Measurements from ENCODE around the gene RERE.
"Not testable (repeated sequence)": the region's sequence is repeated elsewhere in the genome, so short reads cannot be mapped to it uniquely, and the experiment has no call there.

The RERE gene

GRCh38 chr1:8460132-8460544 is 357.3 kb downstream of the RERE start:
- no peak for TF ChIP-seq ZNF274 (IDR thresholded peaks at IDR 0.05; ENCODE audit: low read depth, low read length)
- no peak overlapping the region for H3K4me3 ChIP-seq (ENCODE audit: low read length)

GRCh38 chr1:8458607-8459006 is 358.8 kb downstream of the RERE start:
- TF ChIP-seq ZNF274 (IDR thresholded peaks at IDR 0.05; ENCODE audit: low read depth, low read length) = no peak

GRCh38 chr1:8457760-8458381 is 359.6 kb downstream of the RERE start:
- H3K4me3 ChIP-seq (ENCODE audit: low read length) = no peak overlapping the region
- no peak for TF ChIP-seq ZNF274 (IDR thresholded peaks at IDR 0.05; ENCODE audit: low read depth, low read length)

More at GRCh38 chr1:8458607-8459006, 358.8 kb downstream of the RERE start:
- no peak overlapping the region for H3K4me3 ChIP-seq (ENCODE audit: low read length)

GRCh38 chr1:8456991-8457390 is 360.4 kb downstream of the RERE start:
- no peak overlapping the region for H3K4me3 ChIP-seq (ENCODE audit: low read length)
- TF ChIP-seq ZNF274 (IDR thresholded peaks at IDR 0.05; ENCODE audit: low read depth, low read length) = no peak

GRCh38 chr1:8456308-8456912 is 361.0 kb downstream of the RERE start:
- H3K4me3 ChIP-seq (ENCODE audit: low read length) = no peak overlapping the region
- TF ChIP-seq ZNF274 (IDR thresholded peaks at IDR 0.05; ENCODE audit: low read depth, low read length) = no peak

- TF ChIP-seq ZNF274 (IDR thresholded peaks at IDR 0.05; ENCODE audit: low read depth, low read length) = no peak
- H3K4me3 ChIP-seq (ENCODE audit: low read length) = no peak overlapping the region
These were observed 361.6 kb downstream of the RERE start for GRCh38 chr1:8455700-8456307.

GRCh38 chr1:8450312-8450711 is 367.1 kb downstream of the RERE start:
- TF ChIP-seq ZNF274 (IDR thresholded peaks at IDR 0.05; ENCODE audit: low read depth, low read length) = no peak
- H3K4me3 ChIP-seq (ENCODE audit: low read length) = no peak overlapping the region

GRCh38 chr1:8448911-8449661 is 368.4 kb downstream of the RERE start:
- no peak for TF ChIP-seq ZNF274 (IDR thresholded peaks at IDR 0.05; ENCODE audit: low read depth, low read length)

GRCh38 chr1:8448505-8448904 is 368.9 kb downstream of the RERE start:
- not testable (repeated sequence) for H3K4me3 ChIP-seq (ENCODE audit: low read length)

More at GRCh38 chr1:8448911-8449661, 368.4 kb downstream of the RERE start:
- no peak overlapping the region for H3K4me3 ChIP-seq (ENCODE audit: low read length)

GRCh38 chr1:8447616-8448150 is 369.8 kb downstream of the RERE start:
- no peak for TF ChIP-seq ZNF274 (IDR thresholded peaks at IDR 0.05; ENCODE audit: low read depth, low read length)
- no peak overlapping the region for H3K4me3 ChIP-seq (ENCODE audit: low read length)

- H3K4me3 ChIP-seq (ENCODE audit: low read length) = not testable (repeated sequence)
These were observed 371.3 kb downstream of the RERE start for GRCh38 chr1:8446119-8446518.

GRCh38 chr1:8443558-8444194 is 373.8 kb downstream of the RERE start:
- H3K4me3 ChIP-seq (ENCODE audit: low read length) = no peak overlapping the region
- no peak for TF ChIP-seq ZNF274 (IDR thresholded peaks at IDR 0.05; ENCODE audit: low read depth, low read length)

- H3K4me3 ChIP-seq (ENCODE audit: low read length) = no peak overlapping the region
- TF ChIP-seq ZNF274 (IDR thresholded peaks at IDR 0.05; ENCODE audit: low read depth, low read length) = no peak
These were observed 376.0 kb downstream of the RERE start for GRCh38 chr1:8441426-8441825.

Measured in GM08714 (cell line).